ENCODE data around the gene TNS3. TPM values are rescaled to one million over a fixed set of nuclear protein-coding genes. Genes with fewer than 3 reads are reported as not detected.

The TNS3 gene
- total RNA-seq, 1 experiment from 2014 or later, result 9.5 TPM

DNA sequence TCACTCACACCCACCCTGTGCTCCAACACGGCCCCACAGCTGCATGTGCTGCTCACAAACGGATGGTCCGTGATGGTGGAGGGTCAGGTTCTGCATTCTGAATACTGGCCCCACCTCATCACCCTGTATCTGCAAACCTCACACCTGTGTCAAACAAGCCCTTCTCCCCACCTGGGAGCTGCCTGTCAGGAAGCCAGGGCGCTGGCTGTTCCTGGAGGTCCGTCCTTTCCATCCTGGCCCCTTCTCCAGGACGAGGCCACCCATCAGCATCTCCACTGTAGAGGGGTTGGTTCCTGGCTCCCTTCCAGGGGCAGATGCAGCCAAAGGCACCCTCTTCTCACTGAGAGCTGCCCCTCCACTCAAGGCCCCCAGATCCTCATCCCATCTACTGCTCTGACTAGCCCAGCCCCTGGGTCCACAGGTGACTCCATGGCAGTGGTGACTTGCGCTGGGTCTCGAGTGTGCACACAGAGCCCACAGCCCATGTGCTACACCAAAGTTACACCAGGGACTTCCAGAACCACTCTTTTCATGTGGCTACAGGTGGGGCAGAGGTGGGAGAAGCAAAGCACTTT lies 229.4 kb downstream of the TNS3 start:
- Histone ChIP-seq H4K8ac (replicated peaks; ENCODE audit: insufficient read length, low read depth, low read length) (no peak overlapping the region), H3K4me2 (ENCODE audit: insufficient read depth, insufficient read length, low read length) (no peak overlapping the region), H4K20me1 (ENCODE audit: control insufficient read depth, insufficient read depth, insufficient read length) (no peaks in the 10 kb centered on the region), H3K23ac (ENCODE audit: insufficient read length, low read depth, low read length) (no peak overlapping the region), H2AFZ (ENCODE audit: low read length) (no peak overlapping the region), H3K79me2 (ENCODE audit: insufficient read depth, low read length) (no peaks in the 10 kb centered on the region), H3K23me2 (ENCODE audit: insufficient read length, low read depth, low read length, poor library complexity, severe bottlenecking) (no peaks in the 10 kb centered on the region), H2AK5ac (ENCODE audit: insufficient read length, low read length) (no peak overlapping the region), H4K91ac (ENCODE audit: insufficient read length, low read depth, low read length) (no peak overlapping the region), H2BK120ac (ENCODE audit: low read depth, low read length, poor library complexity, severe bottlenecking) (no peak overlapping the region), H3K18ac (ENCODE audit: insufficient read length, low read depth, low read length) (no peak overlapping the region), H3K79me1 (ENCODE audit: insufficient read depth, low read depth, low read length, poor library complexity, severe bottlenecking) (no peaks in the 10 kb centered on the region), H3T11ph (ENCODE audit: low read length) (no peak overlapping the region), H2BK20ac (ENCODE audit: low read depth, low read length, poor library complexity, severe bottlenecking) (no peak overlapping the region), H2BK5ac (ENCODE audit: insufficient read length, low read length) (no peak overlapping the region), H3K9me3 (ENCODE audit: control insufficient read depth, low read depth, low read length) (no peaks in the 10 kb centered on the region), H3K27ac (ENCODE audit: insufficient read length, low read depth, low read length) (no peak overlapping the region), H3K4ac (ENCODE audit: low read depth, low read length) (no peak overlapping the region), H3K4me1 (ENCODE audit: insufficient read depth, low read length) (no peaks in the 10 kb centered on the region), H3K14ac (ENCODE audit: insufficient read depth, low read length) (no peak overlapping the region), H3K9ac (ENCODE audit: extremely low read depth, insufficient read length, low read length) (no peak overlapping the region), H2BK15ac (ENCODE audit: low read depth, low read length) (no peak overlapping the region), H2BK12ac (ENCODE audit: insufficient read length, low read depth, low read length) (no peak overlapping the region), H3K56ac (ENCODE audit: insufficient read length, low read depth, low read length) (no peak overlapping the region), H4K5ac (ENCODE audit: insufficient read length, low read depth, low read length) (no peak overlapping the region), H3K27me3 (ENCODE audit: insufficient read depth, low read length) (no peaks in the 10 kb centered on the region)
- H3K27ac Mint-ChIP-seq, result no peak overlapping the region
- peaks cover 5 to 11% of the 10 kb centered on the region in 2 experiments for H3K4me1 Mint-ChIP-seq
- TF ChIP-seq, protein P1, sequence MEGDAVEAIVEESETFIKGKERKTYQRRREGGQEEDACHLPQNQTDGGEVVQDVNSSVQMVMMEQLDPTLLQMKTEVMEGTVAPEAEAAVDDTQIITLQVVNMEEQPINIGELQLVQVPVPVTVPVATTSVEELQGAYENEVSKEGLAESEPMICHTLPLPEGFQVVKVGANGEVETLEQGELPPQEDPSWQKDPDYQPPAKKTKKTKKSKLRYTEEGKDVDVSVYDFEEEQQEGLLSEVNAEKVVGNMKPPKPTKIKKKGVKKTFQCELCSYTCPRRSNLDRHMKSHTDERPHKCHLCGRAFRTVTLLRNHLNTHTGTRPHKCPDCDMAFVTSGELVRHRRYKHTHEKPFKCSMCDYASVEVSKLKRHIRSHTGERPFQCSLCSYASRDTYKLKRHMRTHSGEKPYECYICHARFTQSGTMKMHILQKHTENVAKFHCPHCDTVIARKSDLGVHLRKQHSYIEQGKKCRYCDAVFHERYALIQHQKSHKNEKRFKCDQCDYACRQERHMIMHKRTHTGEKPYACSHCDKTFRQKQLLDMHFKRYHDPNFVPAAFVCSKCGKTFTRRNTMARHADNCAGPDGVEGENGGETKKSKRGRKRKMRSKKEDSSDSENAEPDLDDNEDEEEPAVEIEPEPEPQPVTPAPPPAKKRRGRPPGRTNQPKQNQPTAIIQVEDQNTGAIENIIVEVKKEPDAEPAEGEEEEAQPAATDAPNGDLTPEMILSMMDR (conservative IDR thresholded peaks at IDR 0.05), result no peak
- WGBS (ENCODE audit: extremely low coverage, insufficient read length, low lambda C conversion rate), result no CpG with 5 or more reads among the region's 8 CpGs
- H3K4me3 Mint-ChIP-seq, result no peak overlapping the region
- H3K27me3 Mint-ChIP-seq (ENCODE audit: low read depth), result no peaks in the 10 kb centered on the region
- H3K9me3 Mint-ChIP-seq, result no peaks in the 10 kb centered on the region
- H3K36me3 Mint-ChIP-seq (ENCODE audit: insufficient read depth in 1 of 3, low read depth in 3 of 3), result no peaks in the 10 kb centered on the region
- DNase-seq, result no peak
